SK-N-MC (cell line): Measurements from ENCODE around the gene CTNNA1.

Experiments used
- EZH2 ChIP-seq: fragments of 200-600 bp; sonication (generic); IDR thresholded peaks from one replicate; pipeline ENCODE4 v1.6.1; 2017; ENCODE audit warnings: antibody characterized with exemption
- FOXP2 ChIP-seq: optimal IDR thresholded peaks from 2 replicates; pipeline ENCODE3; 2011; ENCODE audit warnings: mild to moderate bottlenecking, moderate library complexity; ENCODE audit not compliant: insufficient read depth; ENCODE audit errors: extremely low read length, control extremely low read depth
- POLR2AphosphoS5 ChIP-seq: IDR thresholded peaks from 2 replicates; pipeline ENCODE4 v1.6.1; 2012; ENCODE audit warnings: mild to moderate bottlenecking, low read depth, low read length, borderline replicate concordance

GRCh38 chr5:138948471-138949222 lies 195.4 kb downstream of the CTNNA1 start:
- TF ChIP-seq POLR2AphosphoS5 (no peak), EZH2 (no peak), FOXP2 (no peak)
